ENCODE measurements around the gene ORC6. TPM values are rescaled to one million over a fixed set of nuclear protein-coding genes. Genes with fewer than 3 reads are reported as not detected.

ORC6 gene
- polyA plus RNA-seq, 1 donor (not counting 4 experiments of a cell fraction or from before 2014, with no cell fraction given): 21.9 TPM

DNA sequence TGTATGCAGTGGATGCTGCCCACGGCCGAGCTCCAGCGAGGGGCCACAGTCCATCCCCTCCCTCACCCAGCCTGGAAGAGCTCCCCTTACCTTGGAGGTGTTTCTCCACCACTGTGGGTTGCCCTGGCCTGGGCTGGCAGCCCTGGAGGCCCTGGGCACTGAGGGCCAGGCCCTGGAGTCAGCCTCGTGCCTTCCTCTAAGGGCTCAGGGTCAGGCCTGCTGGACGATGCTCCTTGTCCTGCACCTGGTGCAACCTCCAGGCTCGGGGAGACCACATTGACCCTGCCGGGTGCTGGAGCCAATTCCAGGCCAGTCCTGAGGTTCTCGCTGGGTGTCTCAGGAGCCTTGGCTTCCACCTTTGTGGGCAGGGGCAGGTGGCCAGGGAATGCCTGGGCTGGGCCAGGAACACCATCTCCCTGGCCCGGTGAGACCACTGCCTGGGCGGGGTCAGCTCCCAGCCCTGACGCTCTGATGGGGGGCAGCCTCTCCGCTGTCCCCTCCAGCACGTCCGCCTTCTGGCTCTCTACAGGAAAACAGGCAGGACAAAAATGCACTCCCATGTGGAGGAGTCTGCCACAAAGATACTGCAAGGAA, 48.3 kb downstream of the ORC6 start:
- Histone ChIP-seq H4K20me1 (ENCODE audit: control insufficient read depth, extremely low read depth, insufficient read depth, low read length) (no peaks in the 10 kb centered on the region), H3K27me3 (ENCODE audit: control insufficient read depth, extremely low read depth, insufficient read depth, low read length) (no peaks in the 10 kb centered on the region), H3K79me2 (ENCODE audit: control insufficient read depth, insufficient read depth, low read length) (no peaks in the 10 kb centered on the region), H3K4me3 (ENCODE audit: control insufficient read depth in 2 of 3, extremely low read depth in 1 of 3, insufficient read depth in 2 of 3, low read depth in 1 of 3, low read length in 3 of 3) (no peak overlapping the region), H3K36me3 (ENCODE audit: control insufficient read depth in 2 of 2, extremely low read depth in 1 of 2, insufficient read depth in 2 of 2, low read length in 2 of 2) (no peaks in the 10 kb centered on the region), H3K4me1 (ENCODE audit: control insufficient read depth, extremely low read depth, insufficient read depth, low read length) (no peaks in the 10 kb centered on the region), H3K27ac (ENCODE audit: control insufficient read depth, insufficient read depth, low read length) (no peak overlapping the region), H3K9ac (ENCODE audit: control insufficient read depth, extremely low read depth, insufficient read depth, low read length) (no peak overlapping the region), H3K4me2 (ENCODE audit: control insufficient read depth, extremely low read depth, insufficient read depth, low read depth, low read length) (no peak overlapping the region), H3K9me3 (ENCODE audit: control insufficient read depth, low read depth, low read length) (no peaks in the 10 kb centered on the region), H2AFZ (ENCODE audit: control insufficient read depth, low read length) (no peak overlapping the region), H3K9me1 (ENCODE audit: control insufficient read depth, extremely low read depth, insufficient read depth, low read length) (no peaks in the 10 kb centered on the region)
- dilution Hi-C loops (cut with MboI; ENCODE audit: extremely low pct_ligation_motif_present, low sequenced_read_pairs): loop anchor here (5.0 kb wide), 1 partner anchor 55 kb away; no protein-coding TSS in a partner anchor
- DNase-seq (ENCODE audit: low read depth, low spot score): no peak
- FAIRE-seq: no peak
- TF ChIP-seq EZH2 (IDR thresholded peaks at IDR 0.05; ENCODE audit: low read length): no peak
- TF ChIP-seq, protein P1, sequence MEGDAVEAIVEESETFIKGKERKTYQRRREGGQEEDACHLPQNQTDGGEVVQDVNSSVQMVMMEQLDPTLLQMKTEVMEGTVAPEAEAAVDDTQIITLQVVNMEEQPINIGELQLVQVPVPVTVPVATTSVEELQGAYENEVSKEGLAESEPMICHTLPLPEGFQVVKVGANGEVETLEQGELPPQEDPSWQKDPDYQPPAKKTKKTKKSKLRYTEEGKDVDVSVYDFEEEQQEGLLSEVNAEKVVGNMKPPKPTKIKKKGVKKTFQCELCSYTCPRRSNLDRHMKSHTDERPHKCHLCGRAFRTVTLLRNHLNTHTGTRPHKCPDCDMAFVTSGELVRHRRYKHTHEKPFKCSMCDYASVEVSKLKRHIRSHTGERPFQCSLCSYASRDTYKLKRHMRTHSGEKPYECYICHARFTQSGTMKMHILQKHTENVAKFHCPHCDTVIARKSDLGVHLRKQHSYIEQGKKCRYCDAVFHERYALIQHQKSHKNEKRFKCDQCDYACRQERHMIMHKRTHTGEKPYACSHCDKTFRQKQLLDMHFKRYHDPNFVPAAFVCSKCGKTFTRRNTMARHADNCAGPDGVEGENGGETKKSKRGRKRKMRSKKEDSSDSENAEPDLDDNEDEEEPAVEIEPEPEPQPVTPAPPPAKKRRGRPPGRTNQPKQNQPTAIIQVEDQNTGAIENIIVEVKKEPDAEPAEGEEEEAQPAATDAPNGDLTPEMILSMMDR (optimal IDR thresholded peaks at IDR 0.05 in 1 of 3, IDR thresholded peaks at IDR 0.05 in 1 of 3, conservative IDR thresholded peaks at IDR 0.05 in 1 of 3; ENCODE audit: extremely low read depth in 1 of 3, insufficient read depth in 2 of 3, low read length in 3 of 3): no peak

- no peak overlapping the region for H3K4me3 ChIP-seq (ENCODE audit: control insufficient read depth in 2 of 3, extremely low read depth in 1 of 3, insufficient read depth in 2 of 3, low read depth in 1 of 3, low read length in 3 of 3)
- no peaks in the 10 kb centered on the region for H3K27me3 ChIP-seq (ENCODE audit: control insufficient read depth, extremely low read depth, insufficient read depth, low read length)
- no peak overlapping the region for H2AFZ ChIP-seq (ENCODE audit: control insufficient read depth, low read length)
- H3K4me2 ChIP-seq (ENCODE audit: control insufficient read depth, extremely low read depth, insufficient read depth, low read depth, low read length): no peak overlapping the region
- H3K36me3 ChIP-seq (ENCODE audit: control insufficient read depth in 2 of 2, extremely low read depth in 1 of 2, insufficient read depth in 2 of 2, low read length in 2 of 2): no peaks in the 10 kb centered on the region
- TF ChIP-seq, protein P1 (optimal IDR thresholded peaks at IDR 0.05 in 1 of 3, IDR thresholded peaks at IDR 0.05 in 1 of 3, conservative IDR thresholded peaks at IDR 0.05 in 1 of 3; ENCODE audit: extremely low read depth in 1 of 3, insufficient read depth in 2 of 3, low read length in 3 of 3): no peak
- TF ChIP-seq EZH2 (IDR thresholded peaks at IDR 0.05; ENCODE audit: low read length): no peak
- no peaks in the 10 kb centered on the region for H3K9me3 ChIP-seq (ENCODE audit: control insufficient read depth, low read depth, low read length)
- no peak for FAIRE-seq
- H3K9ac ChIP-seq (ENCODE audit: control insufficient read depth, extremely low read depth, insufficient read depth, low read length): no peak overlapping the region
- DNase-seq (ENCODE audit: low read depth, low spot score): no peak
- dilution Hi-C loops (cut with MboI; ENCODE audit: extremely low pct_ligation_motif_present, low sequenced_read_pairs): loop anchor here (5.0 kb wide), 1 partner anchor 52 kb away; no protein-coding TSS in a partner anchor
- H3K4me1 ChIP-seq (ENCODE audit: control insufficient read depth, extremely low read depth, insufficient read depth, low read length): peaks cover 5% of the 10 kb centered on the region
- no peaks in the 10 kb centered on the region for H4K20me1 ChIP-seq (ENCODE audit: control insufficient read depth, extremely low read depth, insufficient read depth, low read length)
- no peaks in the 10 kb centered on the region for H3K79me2 ChIP-seq (ENCODE audit: control insufficient read depth, insufficient read depth, low read length)
- H3K27ac ChIP-seq (ENCODE audit: control insufficient read depth, insufficient read depth, low read length): no peak overlapping the region
- no peaks in the 10 kb centered on the region for H3K9me1 ChIP-seq (ENCODE audit: control insufficient read depth, extremely low read depth, insufficient read depth, low read length)
Measured at GRCh38 chr16:46739934-46740333, 50.5 kb downstream of the ORC6 start.
